Ovary (tissue), 9 donors: ENCODE data around the gene DCTPP1. TPM values are rescaled to one million over a fixed set of nuclear protein-coding genes. Genes with fewer than 3 reads are reported as not detected.
A peak's percentile ranks its signal among the peaks of the same experiment; 100 is the strongest.

Experiments
- DNase-seq, 5 donors: peaks; one replicate each; pipeline ENCODE4 v3.0.0-alpha.2; 2019 to 2020
- H3K27ac ChIP-seq, 2 donors: fragments of 200-600 bp; one replicate each; pipeline versions ENCODE4 v1.5.1 to v1.8.0; 2019 to 2022
- H3K27me3 ChIP-seq: fragments of 200-600 bp; one replicate; pipeline ENCODE4 v1.8.0; 2022
- H3K36me3 ChIP-seq: fragments of 200-600 bp; sonication (generic); one replicate; pipeline ENCODE4 v1.5.1; 2019
- H3K4me1 ChIP-seq: one replicate; pipeline ENCODE4 v1.8.1; 2013; ENCODE audit warnings: mild to moderate bottlenecking, moderate library complexity; ENCODE audit not compliant: insufficient read depth
- H3K4me3 ChIP-seq: fragments of 200-600 bp; sonication (generic); one replicate; pipeline ENCODE4 v1.5.1; 2017
- H3K9me3 ChIP-seq, 2 donors: fragments of 200-600 bp in 1 of 2; sonication (generic) in 1 of 2; one replicate each; pipeline versions ENCODE4 v1.5.1 to v1.8.1; 2013 to 2019; ENCODE audit warnings: mild to moderate bottlenecking in 1 of 2, moderate library complexity in 1 of 2
- EP300 ChIP-seq: sonication (generic); formaldehyde crosslinking; IDR thresholded peaks from one replicate; pipeline ENCODE4 v1.6.1; 2017; ENCODE audit warnings: antibody characterized with exemption
- POLR2A ChIP-seq: fragments of 450-650 bp; IDR thresholded peaks from one replicate; pipeline ENCODE4 v1.6.1; 2017; ENCODE audit warnings: antibody characterized with exemption, mild to moderate bottlenecking, moderate library complexity
- WGBS, 3 donors: extraction: QIAGEN DNeasy Blood & Tissue Kit in 1 of 3; methylation state at CpG; one replicate each; pipeline versions ENCODE4 v1.1.5 to v1.1.7; 2013 to 2017; 5-methylcytosine and 5-hydroxymethylcytosine counted together
- intact Hi-C, 4 donors: fragments of 100-400 bp; cut with DNase I; formaldehyde crosslinking; loops; one replicate each; pipeline versions ENCODE4 v1.11.0 to v1.15.1; 2022 to 2023
- polyA plus RNA-seq, 2 donors: library from polyadenylated mRNA; stranded (reverse); fragments of 200-250 nt in 1 of 2; fragments of 350-450 nt in 1 of 2; fragmentation: Illumina TruSeq in 1 of 2; extraction: RNeasy Lipid Tissue Mini Kit (QIAGEN cat#74804) in 1 of 2; gene quantifications; one replicate each; pipeline ENCODE4 v1.2.3, GENCODE V29; 2013 to 2014
- small RNA-seq: library from RNA; depleted of rRNA; stranded (forward); fragments of <200 nt; gene quantifications from one replicate; pipeline ENCODE3, GENCODE V24; 2016
- total RNA-seq, 7 donors: library from RNA; depleted of rRNA in 2 of 7; stranded (reverse); fragments of >200 nt in 2 of 7; fragmentation: NEBNext Ultra II Directional in 3 of 7; extraction: Animal tissue kit (Norgen Biotek cat#: 25700) in 3 of 7; gene quantifications; one replicate each; pipeline versions ENCODE4 v1.1.0 to v1.2.4, GENCODE V29; 2016 to 2023
- TF ChIP-seq, protein P1 (sequence below), 3 donors: fragments of 450-650 bp in 2 of 3; fragments of 200-600 bp in 1 of 3; IDR thresholded peaks; one replicate each; pipeline versions ENCODE4 v1.5.1 to v1.8.0; 2016 to 2022; ENCODE audit warnings: antibody characterized with exemption in 3 of 3, mild to moderate bottlenecking in 1 of 3
- donor health status: DM: no; HTN: no; CAD: no; lungs with moderate emphysema.
- donor health status: DM: no; HTN: no; CAD: no.
- donor health status: Bipolar disorder and iron deficiency.
- donor health status: DM: yes; HTN: yes; CAD: no.
- donor health status: DM: no; HTN: no; CAD: no.
- donor health status: DM: yes; HTN: yes; CAD: no.

DCTPP1 gene
- total and polyA plus RNA-seq, 9 donors, result 13.2 to 34.4 (median 22.6) TPM

DNA sequence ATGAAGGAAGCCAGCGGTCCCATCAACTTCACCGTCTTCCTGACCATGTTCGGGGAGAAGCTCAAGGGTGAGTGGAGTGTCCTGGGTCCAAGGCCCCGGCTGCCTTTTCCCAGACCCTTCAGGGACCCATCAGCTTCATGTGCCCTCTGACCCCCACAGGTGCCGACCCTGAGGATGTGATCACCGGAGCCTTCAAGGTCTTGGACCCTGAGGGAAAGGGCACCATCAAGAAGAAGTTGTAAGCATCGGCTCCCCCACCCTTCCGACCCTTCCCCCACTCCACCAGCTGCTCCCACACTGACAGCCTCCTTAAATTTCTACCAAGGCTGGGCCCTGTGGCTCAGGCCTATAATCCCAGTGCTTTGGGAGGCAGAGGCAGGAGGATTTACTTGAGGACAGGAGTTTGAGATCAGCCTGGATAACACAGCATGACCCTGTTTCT is 53.3 kb downstream of the DCTPP1 start:
- H3K4me1 ChIP-seq, result peaks cover 5% of the 10 kb centered on the region
- no peak overlapping the region for H3K4me3 ChIP-seq
- no peaks in the 10 kb centered on the region for H3K36me3 ChIP-seq
- peak overlapping the region in 1 of 2 donors; percentile 100 for H3K27ac ChIP-seq
- 85 to 93% (median 85%) methylated on average over 8 of the region's 8 CpGs for WGBS, 3 donors
- TF ChIP-seq POLR2A, result no peak
- TF ChIP-seq, protein P1, sequence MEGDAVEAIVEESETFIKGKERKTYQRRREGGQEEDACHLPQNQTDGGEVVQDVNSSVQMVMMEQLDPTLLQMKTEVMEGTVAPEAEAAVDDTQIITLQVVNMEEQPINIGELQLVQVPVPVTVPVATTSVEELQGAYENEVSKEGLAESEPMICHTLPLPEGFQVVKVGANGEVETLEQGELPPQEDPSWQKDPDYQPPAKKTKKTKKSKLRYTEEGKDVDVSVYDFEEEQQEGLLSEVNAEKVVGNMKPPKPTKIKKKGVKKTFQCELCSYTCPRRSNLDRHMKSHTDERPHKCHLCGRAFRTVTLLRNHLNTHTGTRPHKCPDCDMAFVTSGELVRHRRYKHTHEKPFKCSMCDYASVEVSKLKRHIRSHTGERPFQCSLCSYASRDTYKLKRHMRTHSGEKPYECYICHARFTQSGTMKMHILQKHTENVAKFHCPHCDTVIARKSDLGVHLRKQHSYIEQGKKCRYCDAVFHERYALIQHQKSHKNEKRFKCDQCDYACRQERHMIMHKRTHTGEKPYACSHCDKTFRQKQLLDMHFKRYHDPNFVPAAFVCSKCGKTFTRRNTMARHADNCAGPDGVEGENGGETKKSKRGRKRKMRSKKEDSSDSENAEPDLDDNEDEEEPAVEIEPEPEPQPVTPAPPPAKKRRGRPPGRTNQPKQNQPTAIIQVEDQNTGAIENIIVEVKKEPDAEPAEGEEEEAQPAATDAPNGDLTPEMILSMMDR (IDR thresholded peaks at IDR 0.05), result no peak
- TF ChIP-seq EP300, result no peak
- DNase-seq, result peak in 3 of 5 donors; percentile 19 to 57 (median 53)
- intact Hi-C loops, result loop anchor here in 1 of 4 donors (10.0 kb wide), 1 partner anchor 278 kb away; the partner anchor contains the start of genes FBRS and PRR14
- H3K27me3 ChIP-seq, result no peaks in the 10 kb centered on the region
- H3K9me3 ChIP-seq, result no peaks in the 10 kb centered on the region

DNA sequence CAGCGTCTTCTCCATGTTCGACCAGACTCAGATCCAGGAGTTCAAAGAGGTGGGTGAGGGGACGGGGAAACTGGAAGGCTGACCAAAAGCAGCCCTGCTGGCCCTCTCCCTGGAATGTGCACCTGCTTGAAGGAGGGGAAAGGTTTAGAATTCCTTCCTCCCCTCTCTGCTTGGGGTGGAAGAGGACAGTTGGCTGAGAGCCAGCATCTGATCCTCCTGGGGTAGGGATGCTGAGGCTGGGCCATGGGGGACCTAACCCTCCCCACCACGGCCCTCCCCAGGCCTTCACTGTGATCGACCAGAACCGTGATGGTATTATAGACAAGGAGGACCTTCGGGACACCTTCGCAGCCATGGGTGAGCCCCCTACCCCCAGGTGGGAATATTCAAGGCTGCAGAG is 54.0 kb downstream of the DCTPP1 start:
- DNase-seq, result peak in 3 of 5 donors; percentile 12 to 58 (median 41)
- H3K4me1 ChIP-seq, result peaks cover 9% of the 10 kb centered on the region
- no peaks in the 10 kb centered on the region for H3K27me3 ChIP-seq
- no peak overlapping the region for H3K27ac ChIP-seq
- H3K36me3 ChIP-seq, result no peaks in the 10 kb centered on the region
- no peaks in the 10 kb centered on the region for H3K9me3 ChIP-seq
- TF ChIP-seq, protein P1 (IDR thresholded peaks at IDR 0.05), result no peak
- TF ChIP-seq EP300, result no peak
- TF ChIP-seq POLR2A, result no peak
- no peak overlapping the region for H3K4me3 ChIP-seq
- 86 to 87% (median 87%) methylated on average over 8 of the region's 8 CpGs for WGBS, 3 donors
- intact Hi-C loops, result loop anchor here in 1 of 4 donors (10.0 kb wide), 1 partner anchor 279 kb away; the partner anchor contains the start of genes FBRS and PRR14

DNA sequence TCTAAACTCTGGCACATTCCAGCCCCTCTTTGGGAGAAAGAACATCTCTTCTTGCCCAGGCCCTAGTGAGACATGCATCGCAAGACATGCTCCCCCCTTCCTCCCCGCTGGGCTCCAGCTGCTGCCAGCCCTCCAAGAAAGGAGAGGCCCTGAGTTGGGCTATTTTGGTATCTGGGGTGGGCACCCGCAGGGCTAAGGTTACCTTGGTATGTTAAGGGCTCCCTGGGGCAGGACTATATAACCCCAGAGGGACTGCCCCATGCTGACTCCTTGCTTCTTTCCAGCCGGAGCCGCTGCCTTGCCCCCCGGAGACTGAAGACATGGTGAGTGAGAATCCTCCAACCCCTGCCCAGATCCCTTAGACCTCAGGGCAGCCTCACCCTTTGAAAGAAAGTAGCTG is 55.3 kb downstream of the DCTPP1 start, which contains the start of gene MYL11:
TSS of gene MYL11 (plus strand) at position 265 of the 400 bp plus-strand sequence. CDS start at position 321, 56 bp downstream.
- intact Hi-C loops, result loop anchor here in 1 of 4 donors (10.0 kb wide), 1 partner anchor 280 kb away; the partner anchor contains the start of genes FBRS and PRR14
- DNase-seq, result no peak

More for the DNA sequence above, 55.3 kb downstream of the DCTPP1 start, which contains the start of gene MYL11:
- 84 to 85% (median 84%) methylated on average over 6 of the region's 6 CpGs for WGBS, 3 donors
- peaks cover 9% of the 10 kb centered on the region for H3K4me1 ChIP-seq
- no peaks in the 10 kb centered on the region for H3K36me3 ChIP-seq
- TF ChIP-seq POLR2A, result no peak
- TF ChIP-seq, protein P1 (IDR thresholded peaks at IDR 0.05), result no peak
- no peak for TF ChIP-seq EP300
- no peak within 1 kb of the TSS for H3K4me3 ChIP-seq
- H3K27me3 ChIP-seq, result no peaks in the 10 kb centered on the region
- H3K27ac ChIP-seq, result no peak within 1 kb of the TSS
- no peaks in the 10 kb centered on the region for H3K9me3 ChIP-seq

Small RNA genes lying within 50 kb of the gene (small RNA-seq; reads per million reads assigned to genes)
- gene RF00019 (not detected), gene RF00406 (0.30 reads per million)

Other genes starting within 250 kb of the DCTPP1 start
- 10 to 100 TPM in 4 of 7 donors, 1 to 10 TPM in 3; 6.7 to 33.3 (median 14.1) TPM for gene CORO1A, start 246.4 kb downstream of the DCTPP1 start, total RNA-seq
- gene CORO1A, start 246.4 kb downstream of the DCTPP1 start, polyA plus RNA-seq, result 10 to 100 TPM in 1 of 2 donors, 1 to 10 TPM in 1; 1.6 to 12.2 TPM
- 100 to 1,000 TPM in 1 of 7 donors, 10 to 100 TPM in 6; 21.3 to 106 (median 40.1) TPM for gene BOLA2B, start 236.4 kb downstream of the DCTPP1 start, total RNA-seq
- 10 to 100 TPM; 10.0 to 43.9 TPM for gene BOLA2B, start 236.4 kb downstream of the DCTPP1 start, polyA plus RNA-seq
- gene SLX1A, start 236.2 kb downstream of the DCTPP1 start, total RNA-seq, result 10 to 100 TPM in 6 of 7 donors, 1 to 10 TPM in 1; 9.3 to 60.9 (median 33.9) TPM
- gene SLX1A, start 236.2 kb downstream of the DCTPP1 start, polyA plus RNA-seq, result 10 to 100 TPM in 1 of 2 donors, 1 to 10 TPM in 1; 3.5 to 12.5 TPM
- 10 to 100 TPM in 4 of 7 donors, 1 to 10 TPM in 3; 4.1 to 12.5 (median 10.5) TPM for gene SULT1A3, start 230.8 kb downstream of the DCTPP1 start, total RNA-seq
- gene SULT1A3, start 230.8 kb downstream of the DCTPP1 start, polyA plus RNA-seq, result 10 to 100 TPM in 1 of 2 donors, 1 to 10 TPM in 1; 9.9 to 10.0 TPM
- 10 to 100 TPM in 3 of 7 donors, 1 to 10 TPM in 4; 1.3 to 23.7 (median 7.4) TPM for gene NPIPB13, start 181.6 kb downstream of the DCTPP1 start, total RNA-seq
- 1 to 10 TPM; 3.2 to 4.5 TPM for gene NPIPB13, start 181.6 kb downstream of the DCTPP1 start, polyA plus RNA-seq
- 10 to 100 TPM; 29.2 to 68.3 (median 64.7) TPM for gene CD2BP2, start 74.7 kb downstream of the DCTPP1 start, total RNA-seq
- gene CD2BP2, start 74.7 kb downstream of the DCTPP1 start, polyA plus RNA-seq, result 10 to 100 TPM; 44.1 to 81.7 TPM
- 10 to 100 TPM; 18.4 to 46.9 (median 38.0) TPM for gene TBC1D10B, start 59.5 kb downstream of the DCTPP1 start, total RNA-seq
- 10 to 100 TPM; 24.7 to 29.7 TPM for gene TBC1D10B, start 59.5 kb downstream of the DCTPP1 start, polyA plus RNA-seq
- 1 to 10 TPM in 2 of 7 donors, not detected in 5; 1.0 to 1.3 TPM for gene MYL11, start 55.2 kb downstream of the DCTPP1 start, total RNA-seq
- gene MYL11, start 55.2 kb downstream of the DCTPP1 start, polyA plus RNA-seq, result 1 to 10 TPM in 1 of 2 donors, under 1 TPM in 1; 0.38 to 1.4 TPM
- 1 to 10 TPM in 6 of 7 donors, under 1 TPM in 1; 0.46 to 8.2 (median 4.4) TPM for gene SEPTIN1, start 47.5 kb downstream of the DCTPP1 start, total RNA-seq
- gene SEPTIN1, start 47.5 kb downstream of the DCTPP1 start, polyA plus RNA-seq, result 1 to 10 TPM; 1.9 to 3.2 TPM
- 1 to 10 TPM; 6.2 to 9.8 (median 6.7) TPM for gene ZNF48, start 34.6 kb downstream of the DCTPP1 start, total RNA-seq
- gene ZNF48, start 34.6 kb downstream of the DCTPP1 start, polyA plus RNA-seq, result 1 to 10 TPM; 2.7 to 4.8 TPM
- 10 to 100 TPM; 12.4 to 33.3 (median 18.7) TPM for gene ZNF771, start 22.4 kb downstream of the DCTPP1 start, total RNA-seq
- gene ZNF771, start 22.4 kb downstream of the DCTPP1 start, polyA plus RNA-seq, result 10 to 100 TPM in 1 of 2 donors, 1 to 10 TPM in 1; 4.1 to 12.8 TPM
- 10 to 100 TPM; 13.1 to 38.9 (median 25.6) TPM for gene SEPHS2, start 15.8 kb upstream of the DCTPP1 start, total RNA-seq
- gene SEPHS2, start 15.8 kb upstream of the DCTPP1 start, polyA plus RNA-seq, result 10 to 100 TPM; 19.3 to 37.1 TPM
- gene ITGAL, start 42.7 kb upstream of the DCTPP1 start, total RNA-seq, result 1 to 10 TPM in 6 of 7 donors, under 1 TPM in 1; 0.95 to 2.9 (median 2.0) TPM
- 10 to 100 TPM in 1 of 2 donors, under 1 TPM in 1; 0.90 to 13.1 TPM for gene ITGAL, start 42.7 kb upstream of the DCTPP1 start, polyA plus RNA-seq
- 10 to 100 TPM; 20.5 to 43.2 (median 38.6) TPM for gene ZNF768, start 96.5 kb upstream of the DCTPP1 start, total RNA-seq
- 10 to 100 TPM; 12.4 to 40.6 TPM for gene ZNF768, start 96.5 kb upstream of the DCTPP1 start, polyA plus RNA-seq
- gene ZNF747, start 104.8 kb upstream of the DCTPP1 start, total RNA-seq, result 10 to 100 TPM; 11.9 to 19.2 (median 12.9) TPM
- gene ZNF747, start 104.8 kb upstream of the DCTPP1 start, polyA plus RNA-seq, result 10 to 100 TPM in 1 of 2 donors, 1 to 10 TPM in 1; 8.4 to 11.4 TPM
- 10 to 100 TPM in 5 of 7 donors, 1 to 10 TPM in 2; 6.8 to 14.5 (median 13.2) TPM for gene ZNF764, start 128.3 kb upstream of the DCTPP1 start, total RNA-seq
- gene ZNF764, start 128.3 kb upstream of the DCTPP1 start, polyA plus RNA-seq, result 1 to 10 TPM; 4.3 to 9.6 TPM
- gene ZNF688, start 141.7 kb upstream of the DCTPP1 start, total RNA-seq, result 10 to 100 TPM; 10.4 to 31.2 (median 15.4) TPM
- gene ZNF688, start 141.7 kb upstream of the DCTPP1 start, polyA plus RNA-seq, result 10 to 100 TPM; 10.3 to 16.1 TPM
- gene ZNF785, start 155.7 kb upstream of the DCTPP1 start, total RNA-seq, result 10 to 100 TPM in 5 of 7 donors, 1 to 10 TPM in 2; 7.0 to 29.4 (median 22.2) TPM
- gene ZNF785, start 155.7 kb upstream of the DCTPP1 start, polyA plus RNA-seq, result 10 to 100 TPM; 11.7 to 14.8 TPM
- gene ZNF689, start 180.4 kb upstream of the DCTPP1 start, total RNA-seq, result 10 to 100 TPM in 5 of 7 donors, 1 to 10 TPM in 2; 6.2 to 13.2 (median 11.6) TPM
- 1 to 10 TPM; 6.9 to 8.8 TPM for gene ZNF689, start 180.4 kb upstream of the DCTPP1 start, polyA plus RNA-seq
- 10 to 100 TPM; 20.6 to 76.2 (median 50.3) TPM for gene PRR14, start 220.9 kb upstream of the DCTPP1 start, total RNA-seq
- gene PRR14, start 220.9 kb upstream of the DCTPP1 start, polyA plus RNA-seq, result 10 to 100 TPM; 37.1 to 52.4 TPM
- 10 to 100 TPM; 22.5 to 75.6 (median 63.0) TPM for gene FBRS, start 228.4 kb upstream of the DCTPP1 start, total RNA-seq
- gene FBRS, start 228.4 kb upstream of the DCTPP1 start, polyA plus RNA-seq, result 10 to 100 TPM; 15.6 to 45.6 TPM